Endothelial cell of umbilical vein (primary cell): ENCODE measurements around the gene PCID2. TPM values are rescaled to one million over a fixed set of nuclear protein-coding genes. Genes with fewer than 3 reads are reported as not detected.

Experiments
- BruUV-seq: library from RNA; stranded (reverse); fragments of 400-500 nt; replicated peaks from 2 replicates; lab custom pipeline; 2021; lab: Mats Ljungman, UMichigan
- CTCF ChIA-PET: fragments of 300-600, 350-600 bp; sonication (Branson Sonifier 250); formaldehyde crosslinking; loops from one replicate; lab custom pipeline; 2021; ENCODE audit warnings: antibody characterized with exemption, inconsistent platforms; lab: Charles Lee
- POLR2A ChIA-PET: fragments of 300-600, 350-600 bp; sonication (Branson Sonifier 250); formaldehyde crosslinking; loops from one replicate; lab custom pipeline; 2021; ENCODE audit warnings: antibody characterized with exemption, inconsistent platforms; lab: Charles Lee
- DNase-seq: peaks from one replicate; pipeline ENCODE4 v3.0.0-alpha.2; 2011; ENCODE audit warnings: low read depth, low spot score
- FAIRE-seq: peaks from 2 replicates; lab custom pipeline; 2011; peaks lifted over from hg19 to GRCh38; lab: Jason Lieb, UNC
- H2AFZ ChIP-seq: 2 replicates; pipeline ENCODE4 v1.6.0; 2012; ENCODE audit warnings: low read depth, low read length, control low read depth, inconsistent platforms
- H3K27ac ChIP-seq: 2 replicates; pipeline ENCODE4 v1.5.1; 2011; ENCODE audit warnings: low read depth, mild to moderate bottlenecking, control low read depth, low read length, moderate library complexity; ENCODE audit not compliant: insufficient read depth
- H3K27me3 ChIP-seq, 2 experiments: 2 replicates each; pipeline versions ENCODE4 v1.6.0 to v1.6.1; 2011; ENCODE audit warnings: low read length in 2 of 2, mixed read lengths in 1 of 2; ENCODE audit not compliant: control insufficient read depth in 2 of 2, insufficient read depth in 2 of 2
- H3K36me3 ChIP-seq, 2 experiments: 2 replicates in 1 of 2; 3 replicates in 1 of 2; pipeline ENCODE4 v1.5.1; 2011; ENCODE audit warnings: low read length in 2 of 2, mild to moderate bottlenecking in 1 of 2, moderate library complexity in 1 of 2; ENCODE audit not compliant: control insufficient read depth in 2 of 2, insufficient read depth in 2 of 2; ENCODE audit errors: extremely low read depth in 1 of 2
- H3K4me1 ChIP-seq: 3 replicates; pipeline ENCODE4 v1.5.1; 2011; ENCODE audit warnings: mild to moderate bottlenecking, low read length; ENCODE audit not compliant: control insufficient read depth, insufficient read depth; ENCODE audit errors: extremely low read depth
- H3K4me2 ChIP-seq: 2 replicates; pipeline ENCODE4 v1.6.1; 2011; ENCODE audit warnings: low read length, control low read depth, mixed read lengths; ENCODE audit not compliant: insufficient read depth
- H3K4me3 ChIP-seq, 3 experiments: fragments of 200-600 bp in 1 of 3; sonication (generic), shearing (Covaris generic) in 1 of 3; replicated peaks in 1 of 3; 2 replicates each; pipeline ENCODE4 v1.5.1; 2011 to 2016; ENCODE audit warnings: control low read depth in 3 of 3, low read length in 3 of 3, mild to moderate bottlenecking in 2 of 3, inconsistent platforms in 1 of 3, low read depth in 1 of 3, moderate library complexity in 1 of 3; ENCODE audit not compliant: insufficient read depth in 1 of 3
- H3K79me2 ChIP-seq: 2 replicates; pipeline ENCODE4 v1.6.0; 2012; ENCODE audit warnings: low read length, inconsistent platforms; ENCODE audit not compliant: control insufficient read depth, insufficient read depth
- H3K9ac ChIP-seq: replicated peaks from 2 replicates; pipeline ENCODE3; 2011; ENCODE audit warnings: low read length, control low read depth; ENCODE audit not compliant: insufficient read depth; ENCODE audit errors: extremely low read depth
- H3K9me1 ChIP-seq: replicated peaks from 3 replicates; pipeline ENCODE4 v1.6.0; 2011; ENCODE audit warnings: mild to moderate bottlenecking, low read length; ENCODE audit not compliant: control insufficient read depth, insufficient read depth; ENCODE audit errors: extremely low read depth
- H3K9me3 ChIP-seq: replicated peaks from 2 replicates; pipeline ENCODE4 v1.5.1; 2012; ENCODE audit warnings: low read length, inconsistent platforms; ENCODE audit not compliant: control insufficient read depth, insufficient read depth
- H4K20me1 ChIP-seq: replicated peaks from 2 replicates; pipeline ENCODE3; 2011; ENCODE audit warnings: mild to moderate bottlenecking, low read length; ENCODE audit not compliant: control insufficient read depth, insufficient read depth; ENCODE audit errors: extremely low read depth
- EZH2 ChIP-seq: IDR thresholded peaks from 2 replicates; pipeline ENCODE4 v1.6.1; 2012; ENCODE audit warnings: borderline replicate concordance, low read depth, mild to moderate bottlenecking, moderate library complexity, low read length, inconsistent platforms; ENCODE audit not compliant: severe bottlenecking
- FOS ChIP-seq: IDR thresholded peaks from 2 replicates; pipeline ENCODE4 v1.6.1; 2011; ENCODE audit warnings: mild to moderate bottlenecking, low read length, moderate library complexity, borderline replicate concordance; ENCODE audit not compliant: insufficient read depth
- GATA2 ChIP-seq: IDR thresholded peaks from 2 replicates; pipeline ENCODE4 v1.7.0; 2011; ENCODE audit warnings: low read depth, mild to moderate bottlenecking, moderate library complexity, mixed read lengths, low read length; ENCODE audit not compliant: insufficient read length, insufficient read depth
- JUN ChIP-seq: IDR thresholded peaks from 2 replicates; pipeline ENCODE4 v1.6.1; 2011; ENCODE audit warnings: borderline replicate concordance, low read depth; ENCODE audit not compliant: insufficient read length, insufficient read depth
- MYC ChIP-seq: IDR thresholded peaks from one replicate; pipeline ENCODE4 v1.6.1; 2011; ENCODE audit warnings: mild to moderate bottlenecking, low read depth, low read length
- POLR2A ChIP-seq: IDR thresholded peaks from 2 replicates; pipeline ENCODE4 v1.6.1; 2012; ENCODE audit warnings: low read depth, mild to moderate bottlenecking, control low read depth, low read length
- POLR2AphosphoS5 ChIP-seq: IDR thresholded peaks from 2 replicates; pipeline ENCODE4 v1.6.1; 2012; ENCODE audit warnings: low read depth, mild to moderate bottlenecking, control low read depth, low read length, moderate library complexity; ENCODE audit not compliant: insufficient read depth
- dilution Hi-C: fragments of 300-500 bp; cut with MboI; formaldehyde crosslinking; loops from one replicate; pipeline ENCODE4 v1.15.0; 2019; ENCODE audit warnings: low sequenced_read_pairs; ENCODE audit not compliant: extremely low pct_ligation_motif_present
- intact Hi-C: fragments of 100-400 bp; cut with micrococcal nuclease; formaldehyde crosslinking; loops from one replicate; pipeline ENCODE4 v1.10.0; 2022
- polyA plus RNA-seq, 4 experiments: library from polyadenylated mRNA; depleted of rRNA in 3 of 4; stranded (reverse) in 3 of 4; unstranded in 1 of 4; fragments of >200 nt; gene quantifications; 2 replicates each; pipeline versions ENCODE4 v1.2.1 to v1.2.3, GENCODE V29; 2011 to 2012; ENCODE audit warnings: missing spikeins in 1 of 4
- total RNA-seq: library from RNA; stranded (reverse); gene quantifications from 2 replicates; pipeline ENCODE4 v1.2.3, GENCODE V29; 2021
- TF ChIP-seq, protein P1 (sequence below): IDR thresholded peaks from 2 replicates; pipeline ENCODE4 v1.6.1; 2011; ENCODE audit not compliant: insufficient read depth, insufficient read length
- TF ChIP-seq, protein P2 (sequence below), 2 donors: IDR thresholded peaks; 1 replicate in 1 of 2; 2 replicates in 1 of 2; pipeline ENCODE4 v1.5.1; 2011; ENCODE audit warnings: low read length in 2 of 2, mild to moderate bottlenecking in 2 of 2, moderate library complexity in 2 of 2, control low read depth in 1 of 2, inconsistent platforms in 1 of 2, low read depth in 1 of 2; ENCODE audit not compliant: insufficient read depth in 1 of 2; ENCODE audit errors: extremely low read depth in 1 of 2

PCID2 gene
- total and polyA plus RNA-seq, 2 donors (not counting 3 experiments of a cell fraction or from before 2014, with no cell fraction given) = 52.1 to 55.6 TPM

DNA sequence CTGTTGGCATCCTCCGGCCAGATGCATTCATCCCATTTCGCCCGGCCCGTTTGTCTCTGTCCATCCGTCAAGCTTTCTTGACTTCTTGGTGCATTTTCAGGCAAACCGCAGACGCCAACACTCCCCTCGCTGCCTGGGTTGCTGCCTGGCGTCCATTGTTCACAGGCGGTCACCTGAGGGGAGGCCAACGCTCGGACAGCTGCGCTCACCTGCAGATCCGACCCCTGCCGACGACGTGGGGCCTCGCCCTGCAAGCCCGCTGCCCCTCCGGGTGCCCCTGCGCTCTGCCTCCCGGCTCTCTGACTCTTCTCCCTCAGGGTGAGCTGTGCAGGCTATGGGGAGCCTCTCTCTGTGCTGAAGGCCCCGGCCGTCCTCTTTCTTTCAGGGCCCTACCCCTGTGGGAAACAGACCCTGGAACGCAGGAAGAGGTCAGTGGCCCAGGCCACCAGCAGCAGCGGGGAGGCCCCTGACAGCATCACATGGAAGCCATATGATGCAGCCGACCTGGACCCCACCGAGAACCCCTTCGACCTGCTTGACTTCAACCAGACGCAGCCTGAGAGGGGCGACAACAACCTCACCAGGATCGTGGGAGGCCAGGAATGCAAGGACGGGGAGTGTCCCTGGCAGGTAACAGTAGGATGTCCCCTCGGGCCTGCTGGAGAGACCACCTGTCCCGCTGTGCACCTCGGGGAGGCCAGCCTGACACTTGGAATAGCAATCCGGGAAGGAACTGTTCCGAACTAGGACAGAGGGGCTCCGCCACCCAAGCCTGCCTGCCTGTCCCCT, 64.8 kb downstream of the PCID2 start:
- Histone ChIP-seq H2AFZ (no peak overlapping the region), H3K4me2 (no peak overlapping the region), H3K27me3 (peaks cover 0 to 3% of the 10 kb centered on the region in 2 experiments), H3K4me1 (no peaks in the 10 kb centered on the region), H3K9ac (no peak overlapping the region), H3K79me2 (no peaks in the 10 kb centered on the region), H3K9me1 (no peaks in the 10 kb centered on the region), H3K36me3 (no peaks in the 10 kb centered on the region), H3K4me3 (no peak overlapping the region), H4K20me1 (no peaks in the 10 kb centered on the region), H3K27ac (no peak overlapping the region), H3K9me3 (no peaks in the 10 kb centered on the region)
- CTCF ChIA-PET = no interaction called here
- dilution Hi-C loops = no loop called here
- intact Hi-C loops = no loop called here
- POLR2A ChIA-PET = no interaction called here
- DNase-seq (no peak), FAIRE-seq (no peak)
- BruUV-seq = no TSS peak
- TF ChIP-seq JUN (no peak), POLR2AphosphoS5 (no peak), EZH2 (no peak), POLR2A (no peak), FOS (no peak), MYC (no peak), GATA2 (no peak)
- TF ChIP-seq, protein P1, sequence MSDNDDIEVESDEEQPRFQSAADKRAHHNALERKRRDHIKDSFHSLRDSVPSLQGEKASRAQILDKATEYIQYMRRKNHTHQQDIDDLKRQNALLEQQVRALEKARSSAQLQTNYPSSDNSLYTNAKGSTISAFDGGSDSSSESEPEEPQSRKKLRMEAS = no peak
- TF ChIP-seq, protein P2, sequence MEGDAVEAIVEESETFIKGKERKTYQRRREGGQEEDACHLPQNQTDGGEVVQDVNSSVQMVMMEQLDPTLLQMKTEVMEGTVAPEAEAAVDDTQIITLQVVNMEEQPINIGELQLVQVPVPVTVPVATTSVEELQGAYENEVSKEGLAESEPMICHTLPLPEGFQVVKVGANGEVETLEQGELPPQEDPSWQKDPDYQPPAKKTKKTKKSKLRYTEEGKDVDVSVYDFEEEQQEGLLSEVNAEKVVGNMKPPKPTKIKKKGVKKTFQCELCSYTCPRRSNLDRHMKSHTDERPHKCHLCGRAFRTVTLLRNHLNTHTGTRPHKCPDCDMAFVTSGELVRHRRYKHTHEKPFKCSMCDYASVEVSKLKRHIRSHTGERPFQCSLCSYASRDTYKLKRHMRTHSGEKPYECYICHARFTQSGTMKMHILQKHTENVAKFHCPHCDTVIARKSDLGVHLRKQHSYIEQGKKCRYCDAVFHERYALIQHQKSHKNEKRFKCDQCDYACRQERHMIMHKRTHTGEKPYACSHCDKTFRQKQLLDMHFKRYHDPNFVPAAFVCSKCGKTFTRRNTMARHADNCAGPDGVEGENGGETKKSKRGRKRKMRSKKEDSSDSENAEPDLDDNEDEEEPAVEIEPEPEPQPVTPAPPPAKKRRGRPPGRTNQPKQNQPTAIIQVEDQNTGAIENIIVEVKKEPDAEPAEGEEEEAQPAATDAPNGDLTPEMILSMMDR (IDR thresholded peaks at IDR 0.05; ENCODE audit: extremely low read depth in 1 of 2, insufficient read depth in 1 of 2, low read depth in 1 of 2, low read length in 2 of 2) = no peak
